GM19035 (cell line): Measurements from ENCODE around the gene MORF4L2.
A peak's percentile ranks its signal among the peaks of the same experiment; 100 is the strongest.

Source experiments
- ATAC-seq: cut with Tn5 transposase; IDR thresholded peaks from one replicate; pipeline ENCODE4 v1.9.1; 2021; ENCODE audit not compliant: unreplicated experiment

The MORF4L2 gene

DNA sequence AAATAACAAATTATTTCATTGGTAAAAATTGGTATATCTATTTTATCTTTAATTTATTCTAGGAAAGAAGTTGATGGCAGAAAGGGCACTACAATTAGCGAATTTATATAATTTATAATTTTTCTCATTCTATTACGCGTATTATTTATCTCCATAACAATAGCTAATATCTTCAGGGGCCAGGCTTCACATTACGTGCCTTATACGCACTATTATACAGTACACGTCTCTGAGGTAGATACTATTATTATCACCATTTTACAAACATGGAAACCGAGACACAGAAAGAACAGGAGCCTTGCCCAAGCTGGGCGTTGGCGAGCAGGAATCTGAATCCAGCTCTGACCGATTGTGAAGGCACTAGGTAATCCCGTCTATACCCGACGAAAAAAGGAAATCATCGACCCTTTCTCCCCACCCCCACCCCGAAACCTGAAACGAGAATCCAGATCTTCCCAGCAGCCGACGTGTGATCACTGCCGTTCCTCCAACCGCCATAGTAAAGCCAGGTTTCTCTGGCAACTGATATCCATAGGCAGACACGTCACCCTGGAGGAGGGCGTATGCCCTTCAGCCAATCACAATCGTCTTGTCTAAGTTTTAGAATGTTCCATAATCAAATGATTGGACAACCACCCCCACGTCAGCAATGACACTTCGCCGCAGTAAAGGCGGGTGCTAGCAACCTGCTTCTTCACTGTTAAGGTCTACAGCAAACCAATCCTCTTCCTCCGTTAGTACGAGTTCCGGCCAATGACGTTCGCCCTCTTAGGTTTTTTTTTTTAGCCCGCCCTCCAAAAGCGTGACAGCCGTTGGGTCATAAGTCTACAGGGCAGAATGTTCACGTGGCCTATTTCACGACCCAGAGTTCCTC lies at the start of gene MORF4L2:
TSS of gene MORF4L2 (minus strand) at position 501 of the 874 bp plus-strand sequence. CDS start 9,672 bp downstream, outside the sequence.
- ATAC-seq, result peak; percentile 90

- no peak for ATAC-seq
These were observed 47.7 kb upstream of the MORF4L2 start for GRCh38 chrX:103734125-103734760.

DNA sequence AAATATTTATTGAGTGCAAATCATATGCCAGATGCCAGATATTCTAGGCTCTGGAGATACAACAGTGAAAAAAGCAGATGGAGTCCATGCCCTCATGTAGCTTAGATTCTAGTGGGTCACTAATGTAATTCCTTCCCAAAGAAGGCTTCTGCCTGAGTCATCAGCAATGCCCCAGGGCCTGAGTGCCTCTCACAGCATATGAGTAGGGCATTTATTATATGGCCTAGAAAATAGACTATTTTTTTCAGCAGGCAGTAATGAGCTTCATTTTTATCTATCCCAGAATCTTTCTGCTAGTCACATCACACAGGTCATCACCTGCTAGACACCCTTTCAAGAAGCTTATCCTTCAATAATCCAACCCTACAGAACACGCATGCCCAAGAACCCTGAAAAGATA lies 46.5 kb upstream of the MORF4L2 start:
- ATAC-seq, result no peak

DNA sequence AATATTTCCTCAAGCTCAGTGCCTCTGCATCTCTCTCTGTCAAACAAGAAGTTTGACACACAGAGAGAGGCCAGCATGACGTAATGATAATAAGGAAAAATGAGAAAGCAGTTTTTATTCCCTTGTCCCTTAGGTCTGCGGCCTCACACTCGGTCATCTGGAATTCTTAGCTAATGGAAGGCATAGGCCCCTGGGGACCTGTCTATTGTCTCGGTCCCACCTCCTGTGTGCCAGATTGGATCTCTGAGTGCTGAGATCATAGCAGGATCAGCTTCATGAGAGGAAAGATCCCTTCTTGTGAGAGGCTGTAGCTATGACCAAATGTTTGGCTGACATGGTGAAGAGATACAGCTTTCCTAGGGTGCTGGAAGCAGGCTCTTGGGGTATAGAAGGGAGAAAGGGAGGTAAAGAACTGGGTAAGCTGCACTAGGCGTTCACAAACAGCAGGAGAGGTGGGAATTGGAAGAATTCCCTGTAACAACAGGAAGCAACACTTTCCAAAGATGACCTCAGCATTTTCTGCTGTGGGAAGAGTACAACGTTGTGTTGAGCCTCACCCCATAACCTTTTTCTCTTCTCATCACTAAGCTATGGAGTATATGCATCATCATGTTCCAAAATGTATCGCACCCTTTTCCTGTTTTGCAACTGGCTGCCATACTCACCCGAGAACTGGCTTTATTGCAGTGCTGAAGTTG lies 44.4 kb upstream of the MORF4L2 start:
- no peak for ATAC-seq

DNA sequence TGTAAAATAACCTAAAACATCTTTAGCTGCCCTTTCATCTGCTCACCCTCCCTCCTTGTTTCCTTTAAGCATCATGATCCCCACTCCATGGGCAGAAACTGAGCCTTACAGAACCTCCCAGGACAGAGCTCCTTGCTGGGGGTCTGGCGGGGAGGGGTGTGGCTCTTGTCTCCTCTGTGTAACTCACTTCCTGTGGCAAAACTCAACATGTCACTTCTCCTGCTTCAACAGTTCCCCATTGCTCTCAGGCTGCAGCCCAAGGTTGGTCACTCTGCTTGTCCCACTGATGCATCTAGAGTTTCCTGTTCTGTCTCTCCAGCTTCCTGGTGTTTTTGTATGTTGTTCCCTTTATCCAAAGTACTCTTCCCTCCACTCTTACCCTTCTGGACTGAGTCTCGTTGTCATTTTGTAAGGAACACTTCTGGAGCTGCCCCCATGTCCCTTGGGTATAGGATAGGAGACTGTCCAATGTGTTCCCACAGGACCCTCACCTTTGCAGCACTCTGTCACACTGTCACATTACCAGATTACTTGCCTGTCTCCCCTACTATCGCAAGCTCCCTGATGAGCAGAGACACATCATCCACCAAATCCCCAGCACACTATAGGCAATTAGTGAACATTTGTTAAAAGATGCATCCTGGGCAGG lies 43.8 kb upstream of the MORF4L2 start:
- ATAC-seq, result no peak

DNA sequence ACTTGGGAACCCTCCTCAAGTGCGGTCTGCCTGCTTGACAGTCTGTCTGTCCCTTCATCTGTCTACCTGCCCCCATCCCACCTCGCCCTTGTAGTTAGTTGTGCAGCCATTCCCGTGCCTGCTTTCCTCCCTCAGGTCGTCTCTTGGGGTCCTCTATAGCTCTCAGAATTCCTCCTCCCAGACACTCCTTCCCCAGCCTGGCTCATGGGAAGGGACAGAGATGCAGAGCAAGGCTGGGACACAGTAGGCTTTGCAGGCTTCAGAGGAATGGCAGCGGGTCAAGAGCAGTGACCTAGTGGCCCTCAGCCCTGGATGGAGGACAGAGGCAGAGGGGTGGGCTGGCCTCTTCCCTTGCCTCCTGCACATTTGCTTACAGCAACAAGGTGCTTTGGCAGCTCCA lies 42.5 kb upstream of the MORF4L2 start:
- no peak for ATAC-seq

- no peak for ATAC-seq
These were observed 40.6 kb upstream of the MORF4L2 start for GRCh38 chrX:103727115-103727514.

GRCh38 chrX:103726477-103726876 lies 40.0 kb upstream of the MORF4L2 start:
- ATAC-seq, result no peak

DNA sequence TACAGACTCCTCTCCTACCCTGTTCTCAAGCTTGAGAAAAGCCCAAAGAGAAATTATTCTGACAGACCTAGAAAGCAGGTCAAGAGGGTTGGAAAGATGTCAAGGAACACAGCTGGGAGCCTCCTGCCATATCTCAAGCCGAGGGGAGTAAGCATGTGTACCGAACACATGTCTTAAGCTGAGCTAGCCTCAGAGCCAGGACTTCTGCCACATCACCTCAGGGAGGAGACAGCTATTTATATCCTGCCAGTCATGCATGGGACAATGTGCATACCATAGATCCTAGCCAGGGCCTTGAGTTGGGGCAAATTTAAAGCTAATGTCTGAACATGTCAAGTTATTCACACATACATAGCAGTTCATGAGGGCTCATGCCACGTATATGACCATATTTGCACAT lies 36.0 kb upstream of the MORF4L2 start:
- ATAC-seq, result no peak

DNA sequence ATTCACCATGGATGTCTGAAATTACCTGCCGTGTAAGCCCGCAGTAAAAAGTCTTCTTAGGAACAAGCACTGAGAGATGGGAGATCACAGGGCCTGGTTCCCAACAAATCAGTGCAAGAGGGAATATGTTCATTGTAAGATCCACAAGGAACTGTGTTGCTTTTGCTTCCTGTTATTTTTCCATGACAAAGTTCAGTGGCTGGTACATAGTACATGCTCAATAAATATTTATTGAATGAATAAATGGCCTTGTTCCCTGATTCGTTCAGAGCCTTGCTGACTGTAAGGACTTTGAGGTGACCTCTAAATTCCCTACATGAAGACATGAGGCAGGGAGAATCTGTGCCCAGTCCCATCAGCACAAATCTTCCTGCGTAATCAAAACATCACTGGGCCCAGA lies 31.6 kb upstream of the MORF4L2 start:
- ATAC-seq, result no peak

- ATAC-seq, result no peak
These were observed 30.5 kb upstream of the MORF4L2 start for GRCh38 chrX:103716962-103717361.

DNA sequence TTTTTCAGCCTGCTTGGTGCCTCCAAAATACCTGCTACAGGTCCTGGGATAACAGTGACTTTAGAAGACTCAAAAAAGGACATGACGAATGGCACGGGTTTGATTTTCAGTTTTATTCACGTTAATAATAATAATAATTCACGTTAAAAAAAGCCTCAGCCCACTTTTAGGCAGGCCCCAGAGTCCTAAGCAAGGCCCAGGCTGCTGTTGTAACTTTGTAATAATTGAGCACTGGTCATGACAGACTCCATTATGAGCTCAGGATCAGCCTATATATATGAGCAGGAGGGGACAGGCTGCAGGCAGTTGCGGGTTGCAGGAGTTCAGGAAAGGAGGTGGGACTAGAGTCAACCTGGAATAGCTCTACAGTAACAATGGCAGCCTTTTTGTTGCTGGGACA lies 24.1 kb upstream of the MORF4L2 start, which contains the start of gene TMEM31:
TSS of gene TMEM31 (plus strand) at position 301 of the 400 bp plus-strand sequence. CDS start 1,350 bp downstream, outside the sequence.
- no peak for ATAC-seq

DNA sequence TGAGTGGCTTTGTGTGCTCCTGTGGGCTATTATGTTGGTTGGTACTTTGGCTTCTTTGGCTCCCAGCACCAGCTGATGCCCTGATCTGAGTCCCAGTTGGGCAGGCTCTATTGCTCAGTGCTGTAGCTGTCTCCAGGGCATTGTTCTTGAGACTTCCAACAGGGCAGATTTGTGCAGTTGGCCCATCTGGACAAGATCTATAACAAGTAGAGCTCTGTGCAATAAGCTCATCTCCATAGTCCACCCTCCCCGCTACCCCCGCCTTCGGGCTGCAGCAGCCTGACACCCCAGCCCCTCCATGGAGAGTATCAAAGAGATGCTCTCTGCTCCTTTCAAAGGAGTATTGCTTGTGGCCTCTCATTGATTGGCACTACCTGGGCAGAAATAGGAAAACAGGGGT lies 18.4 kb upstream of the MORF4L2 start:
- no peak for ATAC-seq

DNA sequence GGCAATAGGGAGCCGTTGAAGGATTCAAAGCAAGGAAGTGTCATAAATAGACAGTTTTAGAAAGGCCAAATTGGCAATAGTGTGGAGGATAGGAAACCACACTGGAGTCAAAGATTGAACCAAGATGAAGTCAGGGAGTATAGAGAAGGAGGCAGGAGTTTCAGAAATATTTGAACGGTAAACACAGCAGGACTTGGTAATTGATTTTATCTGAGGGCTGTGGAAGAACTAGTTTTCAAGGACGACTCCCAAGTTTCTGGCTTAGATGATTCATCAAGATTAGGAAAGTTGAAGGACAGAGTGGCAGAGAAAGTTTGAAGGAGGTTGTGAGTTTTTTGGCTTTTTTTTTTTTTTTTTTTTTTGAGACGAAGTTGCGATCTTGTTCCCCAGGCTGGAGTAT lies 12.7 kb upstream of the MORF4L2 start:
- ATAC-seq, result no peak

DNA sequence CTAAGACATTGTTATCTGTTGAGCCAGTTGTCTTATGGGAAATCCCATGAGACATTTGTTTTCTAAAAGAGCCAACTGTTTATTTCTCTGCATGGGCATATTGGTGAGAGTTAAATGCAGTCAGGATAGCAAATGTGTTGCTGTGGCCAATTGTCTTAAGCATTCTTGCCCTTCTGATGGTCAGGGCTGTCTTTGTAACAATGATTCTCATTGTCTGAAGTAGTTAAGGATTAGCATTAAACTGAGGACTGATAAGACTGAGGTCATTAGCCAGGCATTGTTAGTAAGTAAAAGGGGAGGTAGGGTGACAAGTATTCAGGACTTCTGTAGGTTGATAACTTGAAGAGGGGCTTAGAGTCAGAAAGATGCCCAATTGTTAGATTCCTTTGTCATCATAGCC lies 11.2 kb upstream of the MORF4L2 start:
- no peak for ATAC-seq

GRCh38 chrX:103691059-103691458 lies 4.6 kb upstream of the MORF4L2 start:
- no peak for ATAC-seq

GRCh38 chrX:103688946-103689345 lies 2.4 kb upstream of the MORF4L2 start:
- ATAC-seq, result no peak

- ATAC-seq, result no peak
These were observed 1.2 kb upstream of the MORF4L2 start for GRCh38 chrX:103687696-103688201.

DNA sequence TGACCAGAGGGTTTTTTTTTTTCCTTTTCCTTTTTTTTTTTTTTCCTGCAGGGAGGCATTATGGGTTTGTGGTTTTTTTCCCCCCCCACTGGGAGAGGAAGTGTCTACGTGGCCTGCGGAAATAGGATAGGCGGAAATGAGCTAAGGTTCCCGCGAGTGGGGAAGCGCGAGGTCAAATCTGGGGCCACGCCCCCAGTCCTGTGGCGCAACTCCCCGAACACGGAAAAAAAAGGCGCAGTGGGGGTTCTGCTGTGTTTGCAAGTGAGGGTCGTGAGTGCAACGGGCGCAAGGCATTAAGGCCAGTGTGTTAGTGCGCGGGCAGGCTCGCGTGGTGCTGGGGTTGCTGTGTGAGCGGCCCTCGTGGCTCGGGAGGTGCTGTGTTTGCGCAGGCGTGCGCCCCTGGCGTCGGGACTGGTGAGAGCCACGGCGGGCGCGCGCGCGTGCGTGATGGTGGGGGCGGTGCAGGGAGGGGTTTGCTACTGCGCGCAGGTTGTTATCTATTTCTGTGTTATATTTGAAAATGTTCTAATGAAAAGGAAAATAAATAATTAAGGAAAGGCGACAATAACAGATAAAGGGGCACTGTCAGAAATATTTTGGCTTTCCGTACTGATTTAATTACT lies 685 bp upstream of the MORF4L2 start:
- peak; percentile 61 for ATAC-seq

- ATAC-seq, result no peak
These were observed 1.1 kb downstream of the MORF4L2 start for GRCh38 chrX:103685396-103685795.

GRCh38 chrX:103681443-103681842 lies 5.1 kb downstream of the MORF4L2 start:
- ATAC-seq, result no peak
